Epithelial cell of prostate (primary cell): ENCODE data around the gene VANGL1.

Experiments
- DNase-seq: peaks from one replicate; pipeline ENCODE4 v3.0.0-alpha.2; 2011; ENCODE audit warnings: low read depth, low spot score
- H3K27ac ChIP-seq: fragments of 450-650 bp; 2 replicates; pipeline ENCODE4 v1.5.1; 2017; ENCODE audit warnings: mild to moderate bottlenecking

Gene VANGL1

GRCh38 chr1:115643225-115643624 lies 1.5 kb downstream of the VANGL1 start:
- H3K27ac ChIP-seq: peak overlapping the region; percentile 63

DNA sequence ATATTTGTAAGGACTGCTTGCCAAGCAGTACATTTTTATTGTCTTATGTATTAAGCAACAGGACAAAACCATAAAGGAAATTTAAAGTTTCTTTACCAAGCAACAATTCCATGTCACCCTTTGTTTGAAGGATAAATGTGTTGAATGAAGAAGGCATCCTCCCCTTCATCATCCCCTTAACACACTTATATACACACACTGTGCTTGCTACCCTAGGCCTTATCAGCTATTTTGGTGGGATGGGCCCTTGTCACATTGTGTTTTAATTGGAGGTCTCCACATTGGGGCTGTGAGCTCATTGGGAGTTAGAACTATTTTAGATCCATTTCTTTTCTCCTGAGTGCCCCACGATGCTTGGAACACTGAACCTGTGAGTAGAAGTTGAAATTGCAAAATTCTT lies 1.9 kb downstream of the VANGL1 start:
- no peak overlapping the region for H3K27ac ChIP-seq
- no peak for DNase-seq

More at GRCh38 chr1:115643225-115643624, 1.5 kb downstream of the VANGL1 start:
- no peak for DNase-seq

DNA sequence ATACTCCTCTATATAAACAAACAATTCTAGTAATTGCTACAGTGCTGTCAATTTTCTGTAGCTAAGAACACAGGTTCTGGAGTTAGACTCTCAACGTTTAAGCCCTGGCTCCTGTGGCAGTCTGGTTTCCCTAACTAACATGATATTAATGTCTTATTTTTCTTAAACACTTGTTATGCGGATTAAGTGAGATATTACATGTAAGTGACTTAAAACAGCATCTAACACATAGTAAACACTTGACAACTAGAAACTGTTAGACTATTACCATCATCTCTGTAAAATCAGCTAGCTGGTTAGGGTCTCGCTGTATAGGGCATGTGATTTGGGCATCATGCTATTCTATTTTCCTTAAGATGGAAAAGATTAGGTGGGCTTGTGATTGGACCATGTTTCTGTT lies 2.3 kb downstream of the VANGL1 start:
- no peak for DNase-seq
- H3K27ac ChIP-seq: no peak overlapping the region

GRCh38 chr1:115647047-115647446 lies 5.3 kb downstream of the VANGL1 start:
- no peak overlapping the region for H3K27ac ChIP-seq
- no peak for DNase-seq

DNA sequence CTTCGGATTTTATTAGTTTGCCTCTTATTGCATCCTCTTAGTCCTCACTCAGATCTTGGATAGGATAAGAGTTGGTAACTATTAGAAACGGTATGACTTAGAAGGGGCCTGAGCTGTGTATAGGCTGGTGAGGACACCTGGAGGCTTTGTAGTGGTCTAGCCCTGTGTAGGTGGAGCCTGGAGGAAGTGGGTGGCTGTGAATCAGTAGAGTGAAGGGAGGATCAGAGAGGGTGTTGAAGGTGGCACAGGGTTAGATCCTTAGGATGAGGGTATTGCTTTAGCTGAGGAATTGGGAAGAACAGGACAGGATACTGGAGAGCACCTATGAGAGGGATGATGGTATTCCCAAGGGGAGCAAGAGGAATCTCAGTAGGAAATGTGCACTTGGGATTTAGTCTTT lies 5.7 kb downstream of the VANGL1 start:
- no peak overlapping the region for H3K27ac ChIP-seq
- no peak for DNase-seq

- DNase-seq: no peak
- no peak overlapping the region for H3K27ac ChIP-seq
Measured at GRCh38 chr1:115647919-115648650, 6.3 kb downstream of the VANGL1 start.

DNA sequence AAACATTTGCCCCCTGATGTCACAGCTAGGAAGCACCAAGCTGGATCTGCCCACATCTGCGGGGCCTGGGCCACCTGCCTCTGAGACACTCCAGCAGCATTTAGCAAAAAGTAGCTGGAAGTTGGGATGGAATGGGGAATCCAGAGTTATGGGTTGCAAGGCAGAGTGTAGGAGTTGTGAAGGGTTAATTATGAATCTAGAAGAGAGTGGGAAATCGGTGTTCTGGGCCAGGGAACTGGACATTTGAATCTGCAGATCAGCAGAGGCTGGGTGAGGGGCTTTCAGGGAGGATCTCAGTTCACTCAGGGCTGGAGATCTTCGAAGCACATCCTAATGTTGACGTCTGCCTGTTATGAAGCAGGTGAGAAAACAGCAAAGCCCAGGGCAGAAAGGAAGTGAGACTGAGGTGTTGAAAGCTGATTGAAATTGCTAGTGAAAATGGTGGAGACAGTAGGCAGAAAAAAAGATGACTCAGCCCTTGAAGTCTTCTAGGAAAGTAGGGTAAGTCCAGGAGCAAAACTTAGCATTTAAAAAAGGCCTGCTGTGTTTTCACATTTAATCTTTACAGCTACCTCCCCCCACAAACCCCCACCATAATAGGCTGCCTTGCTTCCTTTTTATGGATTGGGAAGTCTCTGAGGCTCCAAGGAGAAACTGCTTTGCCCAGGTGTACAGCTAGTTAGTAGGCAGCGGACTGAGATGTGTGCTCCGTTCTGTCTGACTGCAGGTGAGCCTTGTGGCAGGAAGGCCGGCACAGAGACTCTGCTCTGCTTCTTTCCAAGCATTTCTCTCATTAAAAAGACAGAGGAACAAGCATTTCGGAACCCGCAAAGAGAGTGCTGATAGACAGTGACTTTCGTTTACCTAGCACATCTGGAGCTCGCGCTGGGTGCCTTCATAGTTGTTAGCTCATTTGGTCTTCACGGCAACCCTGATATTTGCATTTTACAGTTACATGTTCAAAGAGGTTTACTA lies 7.2 kb downstream of the VANGL1 start:
- no peak for DNase-seq
- no peak overlapping the region for H3K27ac ChIP-seq

- no peak for DNase-seq
- no peak overlapping the region for H3K27ac ChIP-seq
Measured at GRCh38 chr1:115649964-115650363, 8.2 kb downstream of the VANGL1 start.

GRCh38 chr1:115650961-115651360 lies 9.2 kb downstream of the VANGL1 start:
- DNase-seq: no peak
- H3K27ac ChIP-seq: no peak overlapping the region

GRCh38 chr1:115651391-115651790 lies 9.6 kb downstream of the VANGL1 start:
- no peak for DNase-seq
- H3K27ac ChIP-seq: no peak overlapping the region

DNA sequence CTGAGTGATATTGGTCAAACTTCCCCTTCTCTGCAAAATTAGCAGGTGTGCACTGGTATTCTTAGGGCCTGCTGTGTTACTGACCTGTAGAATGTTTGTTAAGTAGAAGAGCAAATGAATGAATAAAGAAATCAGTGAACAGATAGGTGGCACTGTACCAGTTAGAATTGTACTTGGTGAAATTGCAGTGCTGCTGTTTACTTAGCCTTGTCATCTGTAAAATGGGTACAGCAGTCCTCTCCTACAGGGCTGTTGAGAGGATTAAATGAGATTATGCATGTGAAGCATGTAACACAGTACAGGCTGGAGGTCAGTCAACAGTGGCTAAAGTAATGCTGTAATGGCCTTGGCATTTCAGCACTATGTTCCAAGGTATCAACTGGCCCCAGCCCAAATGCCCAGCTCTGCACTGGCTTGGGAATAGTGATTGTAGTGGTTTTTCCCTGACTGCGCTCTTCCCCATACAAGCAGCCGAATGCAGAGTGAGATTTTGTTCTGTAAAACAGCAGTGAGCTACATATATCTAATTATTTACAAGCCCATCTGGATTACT lies 10.5 kb downstream of the VANGL1 start:
- DNase-seq: no peak

GRCh38 chr1:115654125-115654524 lies 12.4 kb downstream of the VANGL1 start:
- DNase-seq: no peak

More for the DNA sequence above, 10.5 kb downstream of the VANGL1 start:
- no peak overlapping the region for H3K27ac ChIP-seq

DNA sequence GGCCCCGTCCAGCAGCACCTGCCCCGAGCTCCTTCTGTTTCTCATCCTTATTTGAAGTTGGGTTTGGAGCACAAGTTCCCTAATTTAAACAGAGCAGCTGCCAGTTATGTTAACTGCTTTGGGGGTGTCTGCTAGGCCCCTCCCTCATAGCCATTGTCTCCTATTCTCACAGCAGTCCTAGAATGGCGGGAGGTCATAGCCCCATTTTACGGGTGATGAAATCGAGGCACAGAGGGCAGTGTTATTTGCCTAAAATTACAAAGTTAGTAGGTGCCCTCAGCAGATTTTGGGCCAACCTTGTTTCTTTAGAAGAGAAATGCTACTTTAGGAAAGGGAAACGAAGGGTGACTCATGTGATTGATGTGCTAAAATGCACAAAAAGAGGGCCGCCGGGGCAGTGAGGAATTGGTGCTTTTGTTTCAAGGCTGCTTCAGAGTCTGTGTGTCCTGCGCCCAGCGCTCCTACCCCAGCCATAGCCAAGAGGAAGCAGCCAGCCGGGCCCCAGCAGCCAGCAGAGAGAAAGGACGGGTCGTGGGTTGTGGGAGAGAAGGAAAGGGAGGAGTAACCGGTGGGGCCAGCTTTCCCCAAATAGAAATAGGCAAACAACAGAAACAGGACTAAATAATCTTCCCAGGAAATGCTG lies 13.0 kb downstream of the VANGL1 start:
- DNase-seq: no peak
- H3K27ac ChIP-seq: peak overlapping the region; percentile 72

More at GRCh38 chr1:115654125-115654524, 12.4 kb downstream of the VANGL1 start:
- peak overlapping the region; percentile 72 for H3K27ac ChIP-seq

- H3K27ac ChIP-seq: peak overlapping the region; percentile 72
- peak; percentile 50 for DNase-seq
Measured at GRCh38 chr1:115655306-115655663, 13.5 kb downstream of the VANGL1 start.

DNA sequence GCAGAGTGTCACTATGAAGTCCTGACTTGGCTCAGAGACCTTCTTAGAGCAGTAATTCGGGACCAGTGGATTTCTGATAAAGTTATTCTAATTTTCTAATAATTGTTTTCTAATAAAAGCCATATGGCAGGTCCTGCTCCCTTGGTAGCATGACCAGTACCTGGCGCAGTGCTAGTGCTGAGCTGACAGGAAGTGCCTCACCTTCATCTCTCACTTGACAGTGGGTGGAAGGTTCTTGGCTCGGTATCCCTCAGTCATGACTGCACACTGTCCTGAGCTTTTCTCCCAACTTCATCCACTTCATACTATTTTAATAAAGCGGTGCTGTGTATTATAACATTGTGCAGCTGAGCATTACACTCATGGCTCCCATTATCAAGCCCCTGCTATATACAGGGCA lies 14.1 kb downstream of the VANGL1 start:
- peak overlapping the region; percentile 72 for H3K27ac ChIP-seq
- no peak for DNase-seq

DNA sequence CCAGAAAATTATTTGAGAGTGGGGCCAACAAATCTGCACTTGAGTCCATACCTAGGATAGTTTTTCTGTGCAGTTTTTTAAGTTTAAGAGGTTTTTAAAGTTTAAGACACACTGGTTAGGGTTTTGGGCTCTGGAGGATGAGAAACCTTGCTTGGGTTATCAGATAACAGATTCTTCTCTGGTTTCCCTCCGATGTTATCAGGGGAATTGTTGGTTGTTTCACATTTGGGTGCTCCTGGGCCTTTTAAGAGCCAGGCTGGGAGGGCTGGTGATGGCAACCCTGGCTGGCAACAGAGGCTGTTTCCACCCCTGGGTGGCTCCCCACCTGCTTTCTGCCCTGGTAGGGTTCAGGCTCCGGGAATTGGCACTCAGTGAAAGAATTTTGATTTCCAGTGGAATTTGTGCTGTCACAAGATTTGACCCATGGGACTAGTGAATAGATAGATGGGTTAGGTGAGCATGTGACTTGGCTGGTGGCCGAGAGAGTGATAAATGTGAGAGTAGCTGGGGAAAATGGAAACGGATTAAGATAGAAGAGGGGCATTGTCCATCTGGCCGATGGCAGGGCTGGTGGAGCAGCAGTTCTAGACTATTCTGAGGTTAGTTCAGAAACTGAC lies 14.8 kb downstream of the VANGL1 start:
- no peak overlapping the region for H3K27ac ChIP-seq
- no peak for DNase-seq

DNA sequence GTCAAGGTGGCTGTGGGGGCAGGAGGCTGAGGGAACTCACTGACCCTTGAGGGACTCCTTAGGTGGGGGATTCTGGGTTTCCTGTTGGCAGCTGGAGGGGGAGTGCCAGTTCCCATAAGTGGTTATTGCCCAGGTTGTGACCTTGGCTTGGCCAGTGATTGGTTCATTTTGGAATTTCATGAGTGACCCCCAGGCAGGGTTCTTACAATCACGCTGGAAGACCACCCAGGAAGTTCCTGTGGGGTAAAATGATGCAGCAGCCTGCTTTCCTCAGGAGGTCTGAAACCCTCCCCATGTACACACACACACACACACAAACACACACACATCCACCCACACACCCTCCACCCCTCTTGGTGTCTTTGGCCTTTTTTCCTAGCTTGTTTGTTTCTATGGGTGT lies 16.9 kb downstream of the VANGL1 start:
- no peak overlapping the region for H3K27ac ChIP-seq

GRCh38 chr1:115660151-115660550 lies 18.4 kb downstream of the VANGL1 start:
- DNase-seq: no peak

More for the DNA sequence above, 16.9 kb downstream of the VANGL1 start:
- DNase-seq: no peak

GRCh38 chr1:115661157-115661556 lies 19.4 kb downstream of the VANGL1 start:
- no peak overlapping the region for H3K27ac ChIP-seq

More at GRCh38 chr1:115660151-115660550, 18.4 kb downstream of the VANGL1 start:
- no peak overlapping the region for H3K27ac ChIP-seq

More at GRCh38 chr1:115661157-115661556, 19.4 kb downstream of the VANGL1 start:
- DNase-seq: no peak
